ENCODE results near the gene CCT2.

The CCT2 gene

DNA sequence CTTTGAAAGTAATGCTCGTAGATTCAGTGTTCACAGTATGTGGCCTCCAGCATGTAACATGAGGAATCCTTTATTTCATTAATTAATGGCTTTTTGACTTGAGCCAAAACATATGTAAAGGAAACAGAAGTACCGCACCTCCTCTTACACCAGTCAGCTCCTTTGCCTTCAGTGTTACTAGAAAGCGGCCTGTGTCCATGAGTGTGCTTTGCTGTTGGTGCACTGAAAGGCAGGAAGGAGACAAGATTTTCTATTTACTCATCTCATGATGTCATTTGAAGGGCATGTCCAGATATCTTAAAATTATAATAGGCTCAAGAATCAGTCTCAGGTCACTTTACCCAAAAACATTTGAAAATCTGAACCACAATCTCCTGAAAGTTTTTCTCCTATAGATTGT is 9.9 kb upstream of the CCT2 start:
- Histone ChIP-seq H3K27ac (no peak overlapping the region), H3K27me3 (ENCODE audit: insufficient read depth, low read depth, severe bottlenecking) (no peaks in the 10 kb centered on the region), H3K9me3 (ENCODE audit: severe bottlenecking) (no peaks in the 10 kb centered on the region), H3K4me3 (ENCODE audit: low read depth, low read length) (no peak overlapping the region), H3K36me3 (peaks cover 41% of the 10 kb centered on the region)
- no peak for DNase-seq
- TF ChIP-seq CTCF (IDR thresholded peaks at IDR 0.05; ENCODE audit: low read depth, low read length) = no peak

DNA sequence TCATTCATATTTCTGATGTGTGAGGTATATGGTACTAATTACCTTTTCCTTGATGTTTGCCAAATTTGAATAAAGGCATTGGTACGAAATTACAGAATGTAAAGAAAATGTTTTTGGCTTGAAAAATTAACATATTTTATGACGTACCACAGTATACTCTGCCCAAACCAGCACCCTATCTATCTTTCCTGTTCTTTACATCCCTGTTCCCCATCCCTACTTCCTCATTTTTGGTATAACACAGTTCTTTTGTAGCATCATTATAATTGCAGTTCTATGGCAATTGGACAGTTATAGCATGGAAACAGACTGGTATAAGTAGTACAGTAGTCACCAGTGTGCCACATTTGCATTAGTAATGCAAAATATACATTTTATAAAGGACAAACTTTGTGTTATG is 7.0 kb upstream of the CCT2 start:
- no peak overlapping the region for H3K27ac ChIP-seq
- no peaks in the 10 kb centered on the region for H3K27me3 ChIP-seq (ENCODE audit: insufficient read depth, low read depth, severe bottlenecking)
- no peak for TF ChIP-seq CTCF (IDR thresholded peaks at IDR 0.05; ENCODE audit: low read depth, low read length)
- no peak for DNase-seq
- peaks cover 22% of the 10 kb centered on the region for H3K36me3 ChIP-seq
- no peak overlapping the region for H3K4me3 ChIP-seq (ENCODE audit: low read depth, low read length)
- no peaks in the 10 kb centered on the region for H3K9me3 ChIP-seq (ENCODE audit: severe bottlenecking)

DNA sequence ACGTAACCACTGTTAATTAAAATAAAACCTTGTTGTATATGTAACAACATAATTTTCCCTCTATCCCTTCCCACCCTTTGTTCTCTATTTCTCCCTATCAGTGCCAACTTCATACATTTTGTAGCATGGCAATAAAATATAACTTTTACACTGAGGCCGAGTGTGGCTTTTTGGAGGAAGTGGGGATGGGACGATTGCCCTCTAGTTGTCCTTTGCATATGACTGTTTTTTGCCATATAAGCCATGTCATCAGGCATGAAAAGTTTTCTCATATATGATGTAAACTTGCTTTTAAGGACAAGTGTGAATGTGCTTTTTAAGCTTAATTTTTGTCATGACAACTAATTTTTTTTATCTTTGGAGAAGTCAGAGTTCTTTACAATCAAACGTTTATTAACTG is 6.2 kb upstream of the CCT2 start:
- no peak for DNase-seq
- H3K27ac ChIP-seq = no peak overlapping the region
- TF ChIP-seq CTCF (IDR thresholded peaks at IDR 0.05; ENCODE audit: low read depth, low read length) = no peak

GRCh38 chr12:69580074-69580473 is 5.2 kb upstream of the CCT2 start:
- H3K36me3 ChIP-seq = peaks cover 4% of the 10 kb centered on the region
- H3K9me3 ChIP-seq (ENCODE audit: severe bottlenecking) = no peaks in the 10 kb centered on the region
- H3K4me3 ChIP-seq (ENCODE audit: low read depth, low read length) = no peak overlapping the region
- no peaks in the 10 kb centered on the region for H3K27me3 ChIP-seq (ENCODE audit: insufficient read depth, low read depth, severe bottlenecking)
- H3K27ac ChIP-seq = no peak overlapping the region
- no peak for TF ChIP-seq CTCF (IDR thresholded peaks at IDR 0.05; ENCODE audit: low read depth, low read length)
- no peak for DNase-seq

More for the DNA sequence above, 6.2 kb upstream of the CCT2 start:
- Histone ChIP-seq H3K36me3 (peaks cover 15% of the 10 kb centered on the region), H3K9me3 (ENCODE audit: severe bottlenecking) (no peaks in the 10 kb centered on the region), H3K4me3 (ENCODE audit: low read depth, low read length) (no peak overlapping the region), H3K27me3 (ENCODE audit: insufficient read depth, low read depth, severe bottlenecking) (no peaks in the 10 kb centered on the region)

DNA sequence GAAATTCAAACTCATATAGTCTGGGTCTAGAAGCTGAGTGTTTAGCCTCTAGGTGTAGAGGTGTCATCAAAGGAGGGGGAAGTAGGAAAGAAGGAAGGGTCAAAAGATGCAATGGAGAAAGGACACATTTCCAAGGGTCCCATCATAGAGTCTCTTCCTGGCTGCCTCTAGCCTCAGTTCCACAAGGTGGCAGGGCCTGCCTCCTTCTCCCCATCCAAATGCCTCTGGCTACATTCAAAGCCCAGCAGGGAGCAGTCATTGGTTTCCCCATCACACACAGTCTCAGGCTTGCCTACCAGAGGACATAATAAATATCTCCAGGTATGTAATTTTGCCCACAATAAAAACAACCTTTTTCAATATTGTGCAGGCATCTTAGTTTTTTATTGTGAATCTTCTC is 2.1 kb upstream of the CCT2 start:
- peak; percentile 64 for TF ChIP-seq CTCF (IDR thresholded peaks at IDR 0.05; ENCODE audit: low read depth, low read length)
- Histone ChIP-seq H3K4me3 (ENCODE audit: low read depth, low read length) (no peak overlapping the region), H3K27ac (no peak overlapping the region), H3K36me3 (peaks cover 27% of the 10 kb centered on the region), H3K9me3 (ENCODE audit: severe bottlenecking) (no peaks in the 10 kb centered on the region), H3K27me3 (ENCODE audit: insufficient read depth, low read depth, severe bottlenecking) (no peaks in the 10 kb centered on the region)
- peak; percentile 46 for DNase-seq

DNA sequence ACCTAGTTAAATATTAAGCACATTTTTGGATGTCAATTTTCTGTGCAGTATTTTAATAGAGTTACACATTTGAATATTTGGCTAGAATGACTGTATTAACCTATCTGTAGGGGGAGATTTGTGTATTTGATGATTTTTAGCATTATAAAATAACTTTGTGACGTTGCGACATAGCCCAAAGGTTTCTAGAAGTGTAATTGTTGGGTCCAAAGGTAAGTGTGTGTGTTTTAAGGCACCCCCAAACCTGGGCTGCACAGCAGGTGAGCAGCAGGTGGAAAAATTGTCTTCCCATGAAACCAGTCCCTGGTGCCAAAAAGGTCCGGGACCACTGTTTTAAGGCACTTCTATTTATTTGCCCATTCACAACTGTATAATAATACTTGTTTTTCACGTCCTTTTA is 3.3 kb downstream of the CCT2 start:
- no peak for TF ChIP-seq CTCF (IDR thresholded peaks at IDR 0.05; ENCODE audit: low read depth, low read length)
- no peaks in the 10 kb centered on the region for H3K9me3 ChIP-seq (ENCODE audit: severe bottlenecking)
- no peak overlapping the region for H3K4me3 ChIP-seq (ENCODE audit: low read depth, low read length)
- no peaks in the 10 kb centered on the region for H3K27me3 ChIP-seq (ENCODE audit: insufficient read depth, low read depth, severe bottlenecking)
- no peak overlapping the region for H3K27ac ChIP-seq
- no peak for DNase-seq
- peaks cover 80% of the 10 kb centered on the region for H3K36me3 ChIP-seq

All from WERI-Rb-1 (cell line).